Measurements from ENCODE around the gene MTPN.

Gene MTPN

DNA sequence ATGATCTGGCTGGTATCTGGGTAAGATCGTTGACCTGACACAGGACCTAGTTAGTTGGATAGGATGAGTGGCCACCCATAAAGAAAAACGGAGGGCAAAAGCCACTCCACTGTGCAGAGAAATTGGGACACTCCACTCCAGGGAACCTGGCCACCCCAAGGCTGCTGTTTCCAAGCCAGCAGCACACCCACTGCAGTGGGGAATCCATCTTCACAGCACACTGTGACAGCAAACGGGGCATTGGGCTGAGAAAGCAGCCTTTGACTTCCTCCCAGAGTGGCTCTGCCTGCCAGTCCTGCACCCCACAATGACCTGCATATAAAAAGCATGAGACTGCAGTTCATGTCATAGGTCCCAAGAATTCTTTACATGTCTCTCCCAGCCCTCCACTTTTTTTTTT is 52.9 kb downstream of the MTPN start:
- no peak for DNase-seq (ENCODE audit: low read depth)

DNA sequence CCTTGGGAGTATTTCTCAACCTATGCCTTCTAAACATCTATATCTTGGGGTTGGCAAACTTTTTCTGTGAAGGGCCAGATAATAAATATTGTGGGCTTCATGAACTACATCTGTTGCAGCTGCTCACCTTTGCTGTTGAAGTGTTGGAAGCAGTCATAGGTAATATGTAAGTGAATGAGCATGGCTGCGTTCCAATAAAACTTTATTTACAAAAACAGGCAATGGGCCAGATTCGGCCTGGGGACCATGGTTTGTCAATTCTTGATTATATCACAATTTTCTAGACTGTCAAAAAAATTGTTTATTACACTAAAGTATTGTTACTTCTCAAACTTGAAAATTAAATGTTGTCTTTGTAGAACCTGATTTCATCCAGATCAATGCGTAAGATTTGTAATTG is 54.9 kb downstream of the MTPN start:
- DNase-seq (ENCODE audit: low read depth), result no peak

DNA sequence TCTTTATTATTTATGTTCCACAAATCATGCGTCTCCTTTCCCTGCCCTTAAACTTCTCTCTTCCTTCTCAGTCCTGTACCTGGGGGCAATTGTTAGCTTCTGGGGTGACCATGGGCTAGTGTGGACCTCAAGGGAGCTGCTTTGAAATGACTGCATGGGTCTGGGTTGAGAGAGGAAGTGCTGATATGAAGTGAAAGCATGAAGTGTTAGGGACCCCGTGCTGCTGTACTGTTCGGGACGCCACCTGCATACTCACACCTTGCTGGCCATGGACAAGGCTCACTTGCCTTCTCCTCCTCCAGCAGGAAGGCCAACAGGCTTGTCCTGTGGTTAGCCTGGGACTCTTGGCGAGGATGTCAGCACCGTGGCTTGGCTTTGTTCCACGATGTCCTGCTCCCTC is 56.7 kb downstream of the MTPN start:
- no peak for DNase-seq (ENCODE audit: low read depth)

DNA sequence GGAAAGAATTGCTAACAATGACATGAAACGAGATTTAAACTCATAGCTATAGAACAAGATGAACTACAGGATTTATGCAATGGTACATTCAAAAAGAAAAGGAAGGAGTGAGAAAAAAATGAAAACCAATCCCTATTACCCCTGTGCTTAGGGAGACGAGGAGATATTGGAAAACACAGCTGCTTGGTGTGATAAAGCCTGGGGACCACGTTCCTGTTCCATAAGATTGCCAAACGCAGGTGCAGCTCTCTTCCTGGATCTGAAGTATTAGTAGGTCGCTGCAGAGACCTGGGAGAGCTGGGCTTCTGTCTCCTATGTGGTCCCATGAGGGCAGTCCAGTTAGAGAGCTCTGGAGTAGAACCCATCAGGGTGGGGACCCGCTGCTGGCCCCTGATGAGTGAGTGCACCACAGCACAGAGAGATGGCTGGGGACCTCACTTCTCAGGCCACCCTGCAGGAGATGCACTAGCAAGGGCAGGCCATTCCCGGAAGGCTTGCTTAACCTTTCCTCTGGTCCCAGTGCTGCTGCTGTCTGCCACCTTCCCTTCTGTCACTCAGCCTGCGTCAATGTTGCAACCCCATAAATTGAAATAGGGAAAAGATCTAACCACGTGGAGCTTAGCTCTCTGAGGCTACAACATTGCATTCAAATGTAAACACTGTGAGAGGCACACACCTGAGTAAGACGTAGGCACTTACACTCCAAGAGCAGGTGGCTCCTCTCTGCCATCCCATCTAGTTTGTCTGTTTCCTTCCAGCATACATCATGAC is 57.9 kb downstream of the MTPN start:
- no peak for DNase-seq (ENCODE audit: low read depth)

- DNase-seq (ENCODE audit: low read depth), result no peak
These were observed 59.0 kb downstream of the MTPN start for GRCh38 chr7:135918134-135918533.

- no peak for DNase-seq (ENCODE audit: low read depth)
These were observed 59.4 kb downstream of the MTPN start for GRCh38 chr7:135917721-135918120.

- no peak for DNase-seq (ENCODE audit: low read depth)
These were observed 62.8 kb downstream of the MTPN start for GRCh38 chr7:135914346-135914745.

GRCh38 chr7:135913404-135913803 is 63.8 kb downstream of the MTPN start:
- DNase-seq (ENCODE audit: low read depth), result no peak

DNA sequence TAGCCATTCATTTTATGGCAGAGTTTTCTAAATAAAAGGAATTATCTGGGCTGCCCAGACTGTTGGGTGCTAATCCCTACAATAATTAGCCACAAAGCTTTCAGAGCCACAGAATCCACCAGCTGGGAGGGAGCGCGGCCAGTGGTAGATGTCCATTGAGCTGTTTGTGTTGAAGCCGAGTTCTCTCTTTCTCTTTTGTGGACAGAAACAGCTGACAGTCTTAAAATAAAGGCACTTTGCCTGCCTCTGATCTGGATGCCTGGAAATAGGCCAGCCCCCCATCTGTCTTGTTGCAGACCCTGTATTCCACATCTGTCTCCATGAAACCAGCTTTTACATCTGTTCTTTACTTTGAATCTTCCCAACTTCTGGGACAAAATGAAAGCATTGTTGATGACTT is 66.1 kb downstream of the MTPN start:
- DNase-seq (ENCODE audit: low read depth), result no peak

DNA sequence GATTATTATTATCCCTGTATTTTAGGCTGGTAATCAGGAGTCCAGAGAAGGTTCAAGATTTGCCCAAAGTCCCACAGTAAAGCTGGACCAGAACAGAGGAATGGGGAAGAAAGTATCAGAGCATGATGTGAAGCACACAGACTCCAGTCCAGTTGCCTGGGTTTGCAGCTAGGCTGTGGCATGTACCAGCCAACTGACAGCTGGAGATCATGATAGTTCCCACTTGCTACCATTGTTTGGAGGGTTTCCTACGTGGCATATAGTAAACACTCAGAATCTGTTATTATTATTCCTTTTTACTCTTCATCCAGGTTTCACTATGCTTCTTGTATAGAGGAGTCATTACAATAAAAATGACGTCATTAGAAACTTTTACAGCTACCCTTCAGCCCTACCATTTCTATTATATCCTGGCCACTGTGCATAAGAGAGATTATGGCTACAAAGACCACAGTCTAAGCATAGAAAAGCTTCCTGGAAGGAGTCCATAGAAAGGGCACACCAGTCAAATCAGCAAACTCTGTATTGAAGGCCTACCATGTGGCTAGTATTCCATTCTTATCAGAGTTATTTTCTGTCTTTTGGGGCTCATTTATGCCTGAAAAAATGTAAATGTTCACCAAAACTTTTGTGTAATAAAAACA is 66.6 kb downstream of the MTPN start:
- no peak for DNase-seq (ENCODE audit: low read depth)

DNA sequence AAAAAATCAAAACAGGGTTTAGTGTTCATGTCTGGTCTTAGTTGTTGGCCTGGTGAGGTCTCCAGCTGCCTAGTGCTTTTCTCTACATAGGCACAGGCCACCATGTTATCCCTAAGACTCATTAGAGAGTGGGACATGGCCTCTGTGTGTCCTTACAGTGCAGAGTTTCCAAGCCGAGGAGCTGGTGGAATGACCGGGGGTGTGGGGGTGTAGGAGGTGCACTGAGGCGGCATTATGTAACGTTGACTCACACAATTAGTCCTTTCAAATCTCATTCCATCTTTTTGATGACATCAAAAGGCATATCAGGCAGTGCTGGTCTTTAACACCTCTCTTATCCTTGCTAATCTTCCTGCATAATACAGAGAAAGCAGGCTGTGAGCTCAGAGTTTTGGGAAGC is 71.3 kb downstream of the MTPN start:
- no peak for DNase-seq (ENCODE audit: low read depth)

GRCh38 chr7:135905355-135905754 is 71.8 kb downstream of the MTPN start:
- DNase-seq (ENCODE audit: low read depth), result no peak

DNA sequence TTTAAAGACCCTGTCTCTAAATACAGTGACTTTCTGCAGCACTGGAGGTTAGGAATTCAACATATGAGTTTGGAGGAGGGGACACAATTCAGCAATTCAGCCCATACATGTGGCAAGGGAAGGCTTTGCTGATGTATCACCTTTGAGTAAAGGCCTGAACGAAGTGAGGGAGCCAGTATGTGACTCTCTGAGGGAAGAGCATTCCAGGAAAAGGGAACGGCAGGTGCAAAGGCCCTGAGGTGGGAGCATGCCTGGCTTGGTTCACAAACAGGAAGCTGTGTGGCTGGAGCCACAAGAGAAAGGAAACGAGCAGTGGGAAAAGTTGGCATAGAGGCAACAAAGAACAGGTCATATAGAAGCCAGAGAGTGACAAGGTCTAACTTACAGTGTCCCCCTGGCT is 72.9 kb downstream of the MTPN start:
- no peak for DNase-seq (ENCODE audit: low read depth)

DNA sequence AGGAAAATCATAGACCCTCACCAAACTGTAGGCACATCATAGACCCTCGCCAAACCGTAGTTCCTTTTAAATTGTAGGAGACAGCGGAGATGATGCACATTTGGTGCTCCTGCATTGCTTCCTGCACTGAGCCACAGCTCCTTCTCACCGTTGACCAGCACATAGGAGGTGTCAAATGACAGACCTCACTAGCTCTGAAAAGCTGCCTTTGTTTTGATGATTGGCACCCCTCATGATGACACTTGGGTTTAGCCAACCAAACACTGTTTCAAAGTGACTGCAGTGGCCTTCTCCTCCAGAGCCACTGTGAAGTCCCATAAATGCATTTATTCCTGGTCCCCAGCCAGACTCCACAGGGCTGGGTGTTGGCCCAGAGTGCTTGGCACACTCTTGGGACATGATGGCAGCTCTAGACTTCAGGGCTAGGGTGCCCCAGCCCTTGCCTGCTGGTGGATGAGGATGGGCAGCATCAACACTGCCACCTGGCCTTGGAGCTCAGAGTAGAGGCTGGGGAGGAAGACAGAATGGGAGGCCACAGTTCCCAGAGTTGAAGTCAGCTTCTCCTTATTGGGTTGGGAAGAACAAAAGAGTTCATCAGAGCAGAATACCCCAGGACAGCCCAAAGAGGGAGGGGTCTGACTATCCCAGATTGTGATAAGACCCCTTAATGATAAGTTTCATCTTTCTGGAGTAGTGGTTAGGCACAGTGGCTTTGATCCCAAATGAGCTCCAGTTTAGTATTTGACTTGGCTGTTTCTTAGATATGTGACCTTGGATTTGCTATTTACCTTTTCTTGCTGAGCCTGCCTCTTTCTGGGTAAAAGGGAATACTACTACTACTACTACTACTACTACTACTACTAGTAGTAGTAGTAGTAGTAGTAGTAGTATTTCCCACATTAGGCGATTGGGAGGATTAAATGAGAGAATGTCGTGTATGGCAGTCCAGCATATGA is 75.3 kb downstream of the MTPN start:
- DNase-seq (ENCODE audit: low read depth), result no peak

GRCh38 chr7:135900065-135900546 is 77.1 kb downstream of the MTPN start:
- no peak for DNase-seq (ENCODE audit: low read depth)

- no peak for DNase-seq (ENCODE audit: low read depth)
These were observed 77.6 kb downstream of the MTPN start for GRCh38 chr7:135899458-135900064.

DNA sequence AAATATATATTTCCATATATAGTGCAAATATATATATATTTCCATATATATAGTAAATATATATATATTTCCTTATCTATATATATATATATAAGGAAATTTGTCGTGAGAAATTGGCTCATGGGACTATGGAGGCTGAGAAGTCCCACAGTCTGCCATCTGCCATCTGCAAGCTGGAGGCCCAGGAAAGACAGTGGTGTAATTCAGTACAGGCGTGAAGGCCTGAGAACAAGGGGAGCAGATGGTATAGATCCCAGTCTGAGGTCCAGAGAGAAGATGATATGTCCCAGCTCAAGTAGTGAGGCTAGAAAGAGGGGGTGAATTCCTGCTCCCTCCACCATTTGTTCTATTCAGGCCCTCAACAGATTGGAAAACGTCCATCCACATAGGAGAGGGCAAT is 78.9 kb downstream of the MTPN start:
- DNase-seq (ENCODE audit: low read depth), result no peak

- DNase-seq (ENCODE audit: low read depth), result no peak
These were observed 82.3 kb downstream of the MTPN start for GRCh38 chr7:135894816-135895215.

- no peak for DNase-seq (ENCODE audit: low read depth)
These were observed 87.3 kb downstream of the MTPN start for GRCh38 chr7:135889823-135890222.

GRCh38 chr7:135888740-135889139 is 88.4 kb downstream of the MTPN start:
- no peak for DNase-seq (ENCODE audit: low read depth)

- DNase-seq (ENCODE audit: low read depth), result no peak
These were observed 90.6 kb downstream of the MTPN start for GRCh38 chr7:135886345-135887132.

Data from HS-27A (cell line).